ENCODE measurements around the gene CCR7. TPM values are rescaled to one million over a fixed set of nuclear protein-coding genes. Genes with fewer than 3 reads are reported as not detected.

The CCR7 gene
- total and polyA plus RNA-seq, 2 of the 4 experiments (the other 2 are of a cell fraction) = 0.14 to 0.36 TPM

DNA sequence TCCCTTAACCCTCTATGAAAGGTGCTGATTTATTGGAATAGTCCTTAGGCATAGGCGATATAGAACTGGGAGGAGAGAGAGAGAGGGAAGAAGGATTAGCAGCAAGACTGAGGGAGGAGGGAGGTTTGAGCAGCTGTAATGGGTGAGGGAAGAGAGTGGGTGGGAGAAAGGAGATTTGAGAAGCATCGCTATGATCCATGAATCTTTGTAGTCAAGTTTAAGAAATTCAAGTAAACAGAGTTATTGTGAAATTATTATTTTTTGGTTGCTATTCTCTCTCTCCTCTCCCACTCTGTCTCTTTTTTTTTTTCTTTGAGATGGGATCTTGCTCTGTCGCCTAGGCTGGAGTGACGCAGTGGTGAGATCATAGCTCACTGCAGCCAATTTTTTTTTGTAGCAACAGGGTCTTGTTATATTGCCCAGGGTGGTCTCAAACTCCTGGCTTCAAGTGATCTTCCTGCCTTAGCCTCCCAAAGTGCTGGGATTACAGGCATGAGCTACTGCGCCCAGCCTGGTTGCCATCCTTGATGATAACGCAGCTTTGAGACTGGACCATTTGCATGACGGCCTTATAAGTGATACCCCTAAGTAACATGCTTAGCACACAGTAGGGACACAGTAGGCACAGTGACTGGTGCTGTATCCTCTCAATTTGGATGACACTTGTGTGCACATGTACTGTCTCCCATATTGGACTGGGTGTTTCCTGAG lies 42.9 kb downstream of the CCR7 start:
- H3K79me1 ChIP-seq (ENCODE audit: low read depth in 1 of 2, low read length in 2 of 2) = peaks cover 5 to 10% of the 10 kb centered on the region in 2 experiments; a peak in 2 of 4 replicates
- no peaks in the 10 kb centered on the region for H3K36me3 ChIP-seq (ENCODE audit: control insufficient read depth, insufficient read depth, low read length)
- H3K4ac ChIP-seq (ENCODE audit: low read depth, low read length) = peak overlapping the region; percentile 98
- H3K4me2 ChIP-seq (ENCODE audit: low read depth, low read length) = no peak overlapping the region
- BruUV-seq (replicated peaks) = no TSS peak
- peak; percentile 67 for DNase-seq
- peak overlapping the region; percentile 100 for H4K91ac ChIP-seq (ENCODE audit: insufficient read depth, low read depth, low read length)
- peak overlapping the region; percentile 94 for H4K5ac ChIP-seq (ENCODE audit: low read depth, low read length)
- in situ Hi-C loops (cut with MboI; ENCODE audit: low sequenced_read_pairs) = no loop called here
- WGBS, 2 experiments (ENCODE audit: extremely low coverage in 2 of 2, insufficient read length in 1 of 2) = 20% methylated on average over 1 of the region's 7 CpGs; no CpG with 5 or more reads in 1 of the 2 experiments
- H2AK5ac ChIP-seq (ENCODE audit: low read depth, low read length) = peak overlapping the region; percentile 100
- peaks cover 24% of the 10 kb centered on the region for H3K4me1 ChIP-seq (ENCODE audit: control insufficient read depth, insufficient read depth, low read length)
- peaks cover 2% of the 10 kb centered on the region; the same call in 1 of the 2 replicates for H3K9me3 ChIP-seq (ENCODE audit: control insufficient read depth, insufficient read depth, low read length)
- ChIA-PET CTCF (no interaction called here), POLR2A (ENCODE audit: unreplicated experiment) (interaction anchor here (0.5 kb wide), 1 partner anchor 77 kb away, joined by 3 read pairs; no protein-coding TSS in a partner anchor)
- H3K9me1 ChIP-seq (ENCODE audit: insufficient read depth, low read length) = peaks cover 20% of the 10 kb centered on the region
- peak overlapping the region; percentile 95 for H2BK120ac ChIP-seq (ENCODE audit: low read depth, low read length)
- H2AFZ ChIP-seq (replicated peaks; ENCODE audit: low read length, poor library complexity) = no peak overlapping the region
- H2AK9ac ChIP-seq (replicated peaks; ENCODE audit: low read depth, low read length, poor library complexity) = peak overlapping the region; percentile 22
- H4K8ac ChIP-seq (ENCODE audit: low read depth in 2 of 2, low read length in 2 of 2) = peak overlapping the region; percentile 94 to 97
- H3K27ac ChIP-seq (ENCODE audit: insufficient read depth, low read length) = peak overlapping the region; percentile 60
- no peaks in the 10 kb centered on the region for H3K27me3 ChIP-seq (ENCODE audit: control insufficient read depth, insufficient read depth, low read length)
- TF ChIP-seq CEBPB (IDR thresholded peaks at IDR 0.05; ENCODE audit: low read depth, low read length) = peak; percentile 53; the same call in 1 of the 2 replicates
- TF ChIP-seq SMC3 (IDR thresholded peaks at IDR 0.05; ENCODE audit: low read depth, low read length) = no peak
- peak overlapping the region; percentile 70; the same call in 1 of the 2 replicates for H3K23ac ChIP-seq (ENCODE audit: low read depth, low read length)
- dilution Hi-C loops (cut with HindIII; ENCODE audit: low sequenced_read_pairs, unreplicated experiment) = no loop called here
- no peak overlapping the region for H3K9ac ChIP-seq (ENCODE audit: low read depth, low read length)
- no peak overlapping the region for H3K56ac ChIP-seq (ENCODE audit: extremely low read depth, insufficient read depth, low read length)
- peak overlapping the region; percentile 99 for H2BK15ac ChIP-seq (ENCODE audit: low read depth, low read length)
- no peak for ATAC-seq (ENCODE audit: low read depth)
- no peak overlapping the region for H3K4me3 ChIP-seq (ENCODE audit: insufficient read depth, low read depth, low read length)
- peak overlapping the region; percentile 86 for H3K18ac ChIP-seq (ENCODE audit: low read depth, low read length)
- H2BK5ac ChIP-seq (ENCODE audit: low read depth, low read length, poor library complexity, severe bottlenecking) = peak overlapping the region; percentile 98
- H2BK20ac ChIP-seq (ENCODE audit: low read depth, low read length) = peak overlapping the region; percentile 85
- intact Hi-C loops (cut with micrococcal nuclease) = no loop called here
- peak overlapping the region; percentile 68 for H3K14ac ChIP-seq (replicated peaks; ENCODE audit: low read depth, low read length)
- no peaks in the 10 kb centered on the region for H4K20me1 ChIP-seq (ENCODE audit: insufficient read depth, low read length)

Data from IMR-90 (cell line).